Measurements from ENCODE around the gene PANX2.

DNA sequence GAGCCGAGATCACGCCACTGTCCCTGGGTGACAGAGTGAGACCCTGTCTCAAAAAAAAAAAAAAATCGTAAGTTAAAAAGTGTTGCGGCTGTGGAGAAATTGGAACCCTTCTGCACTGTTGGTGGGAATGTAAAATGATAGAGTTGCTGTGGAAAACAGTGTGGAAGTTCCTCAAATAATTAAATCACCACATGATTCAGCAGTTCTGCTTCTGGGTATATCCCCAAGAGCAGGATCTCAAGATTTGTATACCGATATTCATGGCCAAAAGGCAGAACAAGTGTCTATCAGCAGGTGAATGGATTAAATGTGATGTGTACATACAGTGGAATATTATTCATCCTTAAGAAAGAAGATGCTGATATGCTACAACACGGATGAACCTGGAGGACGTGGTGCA is 34.0 kb downstream of the PANX2 start:
- TF ChIP-seq, protein P1, sequence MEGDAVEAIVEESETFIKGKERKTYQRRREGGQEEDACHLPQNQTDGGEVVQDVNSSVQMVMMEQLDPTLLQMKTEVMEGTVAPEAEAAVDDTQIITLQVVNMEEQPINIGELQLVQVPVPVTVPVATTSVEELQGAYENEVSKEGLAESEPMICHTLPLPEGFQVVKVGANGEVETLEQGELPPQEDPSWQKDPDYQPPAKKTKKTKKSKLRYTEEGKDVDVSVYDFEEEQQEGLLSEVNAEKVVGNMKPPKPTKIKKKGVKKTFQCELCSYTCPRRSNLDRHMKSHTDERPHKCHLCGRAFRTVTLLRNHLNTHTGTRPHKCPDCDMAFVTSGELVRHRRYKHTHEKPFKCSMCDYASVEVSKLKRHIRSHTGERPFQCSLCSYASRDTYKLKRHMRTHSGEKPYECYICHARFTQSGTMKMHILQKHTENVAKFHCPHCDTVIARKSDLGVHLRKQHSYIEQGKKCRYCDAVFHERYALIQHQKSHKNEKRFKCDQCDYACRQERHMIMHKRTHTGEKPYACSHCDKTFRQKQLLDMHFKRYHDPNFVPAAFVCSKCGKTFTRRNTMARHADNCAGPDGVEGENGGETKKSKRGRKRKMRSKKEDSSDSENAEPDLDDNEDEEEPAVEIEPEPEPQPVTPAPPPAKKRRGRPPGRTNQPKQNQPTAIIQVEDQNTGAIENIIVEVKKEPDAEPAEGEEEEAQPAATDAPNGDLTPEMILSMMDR (IDR thresholded peaks at IDR 0.05; ENCODE audit: low read length): no peak
- TF ChIP-seq EZH2phosphoT487 (IDR thresholded peaks at IDR 0.05; ENCODE audit: low read length): no peak

Data from MM.1S (cell line).